Upper lobe of left lung (tissue), 6 donors: ENCODE measurements around the gene SLC6A17. TPM values are rescaled to one million over a fixed set of nuclear protein-coding genes. Genes with fewer than 3 reads are reported as not detected.

Source experiments
- total RNA-seq, 6 donors: library from RNA; depleted of rRNA in 4 of 6; stranded (reverse); fragments of >200 nt in 4 of 6; gene quantifications; one replicate each; pipeline versions ENCODE4 v1.1.0 to v1.2.1, GENCODE V29; 2016 to 2021
- donor health status: DM: no; HTN: no; CAD: no; lungs with moderate emphysema.
- donor health status: DM: no; HTN: yes; CAD: no; lungs with severe emphysema.

SLC6A17 gene
- total RNA-seq, 6 donors from 2014 or later = 0.07 TPM; not detected in 5

Other genes with a start within 250 kb of the SLC6A17 start
- gene CSF1, start 239.6 kb upstream of the SLC6A17 start, total RNA-seq = 100 to 1,000 TPM in 1 of 6 donors, 10 to 100 TPM in 5; 19.4 to 106 (median 36.5) TPM
- gene AHCYL1, start 165.7 kb upstream of the SLC6A17 start, total RNA-seq = 10 to 100 TPM; 41.9 to 89.6 (median 76.1) TPM
- 10 to 100 TPM; 29.2 to 62.9 (median 34.3) TPM for gene STRIP1, start 115.9 kb upstream of the SLC6A17 start, total RNA-seq
- gene ALX3, start 79.8 kb upstream of the SLC6A17 start, total RNA-seq = under 1 TPM in 1 of 6 donors, not detected in 5; 0.24 TPM
- not detected for gene UBL4B, start 38.1 kb upstream of the SLC6A17 start, total RNA-seq
- 10 to 100 TPM in 1 of 6 donors, 1 to 10 TPM in 5; 2.5 to 11.9 (median 4.4) TPM for gene KCNC4, start 59.8 kb downstream of the SLC6A17 start, total RNA-seq
- gene RBM15, start 188.9 kb downstream of the SLC6A17 start, total RNA-seq = 10 to 100 TPM; 20.7 to 85.9 (median 36.2) TPM
- gene SLC16A4, start 240.5 kb downstream of the SLC6A17 start, total RNA-seq = 10 to 100 TPM in 4 of 6 donors, 1 to 10 TPM in 2; 7.8 to 23.0 (median 15.4) TPM